D721Med (cell line): ENCODE results near the gene RTTN.

Source experiments
- DNase-seq: peaks from one replicate; pipeline ENCODE4 v3.0.0; 2011; ENCODE audit warnings: low spot score; ENCODE audit not compliant: insufficient read length
- FAIRE-seq: peaks from 2 replicates; lab custom pipeline; 2011; peaks lifted over from hg19 to GRCh38; lab: Jason Lieb, UNC
- TF ChIP-seq, protein P1 (sequence below): IDR thresholded peaks from 2 replicates; pipeline ENCODE4 v1.5.1; 2012; ENCODE audit warnings: mild to moderate bottlenecking, control low read depth; ENCODE audit not compliant: insufficient read depth; ENCODE audit errors: missing control alignments

The RTTN gene

DNA sequence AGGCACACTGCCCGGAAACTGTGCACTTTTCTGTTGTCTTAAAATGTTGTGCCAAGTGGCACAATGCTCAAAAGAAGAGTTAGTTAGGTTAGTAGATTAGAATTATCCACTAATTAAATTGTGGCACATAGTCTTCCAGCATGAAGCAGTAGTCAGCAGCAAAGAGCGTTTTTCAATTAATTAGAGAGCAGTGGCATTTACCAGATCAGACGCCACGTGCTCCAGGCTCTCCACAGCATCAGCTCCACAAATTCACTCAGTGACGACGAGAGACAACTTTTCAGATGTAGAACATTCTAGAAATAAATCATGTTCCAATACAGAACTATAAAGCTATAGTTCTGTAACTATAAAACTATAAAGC is 16.4 kb upstream of the RTTN start:
- DNase-seq = no peak
- TF ChIP-seq, protein P1, sequence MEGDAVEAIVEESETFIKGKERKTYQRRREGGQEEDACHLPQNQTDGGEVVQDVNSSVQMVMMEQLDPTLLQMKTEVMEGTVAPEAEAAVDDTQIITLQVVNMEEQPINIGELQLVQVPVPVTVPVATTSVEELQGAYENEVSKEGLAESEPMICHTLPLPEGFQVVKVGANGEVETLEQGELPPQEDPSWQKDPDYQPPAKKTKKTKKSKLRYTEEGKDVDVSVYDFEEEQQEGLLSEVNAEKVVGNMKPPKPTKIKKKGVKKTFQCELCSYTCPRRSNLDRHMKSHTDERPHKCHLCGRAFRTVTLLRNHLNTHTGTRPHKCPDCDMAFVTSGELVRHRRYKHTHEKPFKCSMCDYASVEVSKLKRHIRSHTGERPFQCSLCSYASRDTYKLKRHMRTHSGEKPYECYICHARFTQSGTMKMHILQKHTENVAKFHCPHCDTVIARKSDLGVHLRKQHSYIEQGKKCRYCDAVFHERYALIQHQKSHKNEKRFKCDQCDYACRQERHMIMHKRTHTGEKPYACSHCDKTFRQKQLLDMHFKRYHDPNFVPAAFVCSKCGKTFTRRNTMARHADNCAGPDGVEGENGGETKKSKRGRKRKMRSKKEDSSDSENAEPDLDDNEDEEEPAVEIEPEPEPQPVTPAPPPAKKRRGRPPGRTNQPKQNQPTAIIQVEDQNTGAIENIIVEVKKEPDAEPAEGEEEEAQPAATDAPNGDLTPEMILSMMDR = no peak
- no peak for FAIRE-seq

DNA sequence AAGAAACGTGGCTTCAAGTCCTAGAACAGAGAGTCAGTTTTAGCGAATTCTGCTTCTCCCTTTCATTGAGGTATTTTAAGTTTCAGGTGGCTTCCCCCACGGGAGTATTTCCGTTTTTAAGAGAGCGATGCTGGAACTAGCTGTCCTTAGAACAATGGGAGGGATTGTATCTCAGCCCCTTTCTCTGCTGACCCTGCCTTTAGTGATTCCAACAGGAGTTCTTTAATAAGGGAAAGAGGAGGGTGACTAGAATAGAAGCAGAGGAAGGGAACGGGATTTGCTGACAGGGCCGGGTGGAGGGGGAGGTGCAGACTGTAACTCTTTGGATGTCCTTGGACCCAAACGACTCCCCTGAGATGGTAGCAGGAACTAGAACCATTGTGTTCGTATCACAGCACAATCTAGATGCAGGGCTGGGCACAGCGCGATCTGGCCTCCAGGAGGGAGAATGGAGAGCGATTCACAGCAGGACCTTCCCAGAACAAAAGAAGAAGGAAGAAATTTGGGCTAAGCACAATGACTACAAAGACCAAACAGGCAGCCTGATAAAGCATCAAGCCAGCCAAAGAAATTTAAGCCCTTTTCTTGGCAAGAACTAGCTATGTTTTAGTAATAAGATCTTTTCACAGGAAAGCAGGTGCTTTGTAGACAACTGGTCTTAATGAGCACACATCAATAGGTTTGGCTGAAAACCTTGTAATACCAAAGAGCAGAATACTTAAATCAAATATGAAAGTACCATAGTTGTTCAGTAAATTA is 15.8 kb upstream of the RTTN start:
- no peak for FAIRE-seq
- DNase-seq = no peak
- TF ChIP-seq, protein P1 = no peak

DNA sequence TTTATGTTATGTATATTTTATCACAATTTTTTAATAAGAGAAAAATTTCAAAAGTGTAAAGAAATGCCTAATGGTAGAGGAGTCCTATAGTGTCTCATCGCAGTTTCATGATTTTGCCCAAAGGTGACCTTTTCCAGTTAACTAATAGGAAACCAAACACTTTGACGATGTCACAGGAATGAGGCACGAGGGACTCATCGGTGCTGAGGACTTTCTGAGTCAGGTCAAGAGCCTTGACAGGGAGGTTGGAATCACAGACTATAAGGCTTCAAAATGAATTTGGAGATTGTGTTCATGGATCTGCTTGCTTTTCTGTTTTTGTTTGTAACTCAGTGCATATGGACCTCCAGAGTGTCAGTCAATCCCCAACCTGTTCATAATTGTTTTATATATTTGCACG is 15.1 kb upstream of the RTTN start:
- FAIRE-seq (no peak), DNase-seq (no peak)
- TF ChIP-seq, protein P1 = no peak

DNA sequence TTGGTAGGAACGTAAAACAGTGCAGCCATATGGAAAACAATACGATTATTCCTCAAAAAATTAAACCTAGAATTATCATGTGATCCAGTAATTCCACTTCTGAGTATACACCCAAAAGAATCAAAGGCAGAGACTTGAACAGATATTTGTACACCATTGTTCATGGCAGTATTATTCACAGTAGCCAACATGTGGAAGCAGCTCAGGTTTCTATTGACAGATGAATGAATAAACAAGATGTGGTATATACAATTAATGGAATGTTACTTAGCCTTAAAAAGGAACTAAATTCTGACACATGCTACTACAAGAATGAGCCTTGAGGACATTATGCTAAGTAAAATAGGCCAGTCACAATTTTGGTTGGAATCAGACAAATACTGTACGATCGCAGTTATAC is 14.2 kb upstream of the RTTN start:
- FAIRE-seq (peak; percentile 99), DNase-seq (no peak)
- TF ChIP-seq, protein P1 = no peak

DNA sequence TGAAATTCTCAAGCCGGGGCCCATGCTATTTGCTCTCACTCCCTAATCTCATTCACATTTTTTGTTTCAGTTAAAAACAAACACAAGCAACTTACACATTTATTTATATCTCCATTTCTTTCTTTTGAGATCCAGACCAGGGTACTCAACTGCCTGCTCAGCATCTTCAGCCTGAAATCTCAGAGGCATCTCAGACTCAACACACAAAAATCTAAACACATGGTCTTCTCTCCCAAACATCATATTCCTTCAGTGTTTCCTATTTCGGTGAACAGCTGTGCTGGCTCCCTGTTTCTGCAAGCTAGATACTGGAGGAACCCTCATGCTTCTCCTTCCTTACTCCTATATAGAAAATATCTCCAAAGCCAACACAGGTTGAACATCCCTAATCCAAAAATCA is 11.3 kb upstream of the RTTN start:
- no peak for DNase-seq
- TF ChIP-seq, protein P1 = no peak
- no peak for FAIRE-seq

DNA sequence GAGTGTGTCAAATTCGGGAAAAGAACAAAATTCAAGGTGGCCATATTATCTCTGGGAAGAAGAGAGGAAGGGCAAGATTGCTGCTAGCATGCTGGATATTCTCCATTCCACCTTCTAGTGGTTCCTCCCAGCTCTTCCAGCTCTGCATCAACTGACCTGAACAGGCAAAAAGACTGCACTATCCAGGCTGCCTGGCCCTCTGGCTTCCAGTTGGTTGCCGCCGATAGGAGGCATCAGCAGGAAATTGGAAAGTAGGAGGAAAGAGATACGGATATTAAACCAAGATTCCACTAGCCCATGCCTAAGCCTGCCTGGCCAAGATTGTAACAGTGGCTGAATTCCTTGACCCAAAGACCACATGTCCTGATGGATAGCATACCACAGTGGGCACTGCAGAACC is 1.7 kb upstream of the RTTN start:
- no peak for DNase-seq
- no peak for FAIRE-seq
- TF ChIP-seq, protein P1 = no peak

DNA sequence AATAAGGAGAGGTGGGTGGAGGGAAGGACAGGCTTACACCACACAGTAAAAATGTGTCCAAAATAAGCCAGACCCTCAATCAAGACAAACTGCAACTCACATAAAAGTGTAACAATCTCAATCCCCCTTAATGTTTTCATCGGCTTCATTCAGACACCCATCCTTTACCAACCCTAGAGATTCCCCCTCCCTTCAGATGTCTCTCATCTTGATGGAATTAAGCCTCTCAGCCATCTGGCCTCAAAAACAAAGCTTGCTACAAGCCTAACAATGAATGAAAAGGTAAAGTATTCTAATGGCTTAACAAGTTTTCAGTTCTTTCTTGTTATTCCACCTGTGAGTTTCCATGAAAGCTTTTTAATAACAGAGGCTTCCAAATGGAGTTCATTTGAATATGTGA is 5.2 kb downstream of the RTTN start:
- DNase-seq (peak; percentile 77), FAIRE-seq (peak; percentile 100)
- TF ChIP-seq, protein P1 = no peak
